OCI-M2 (cell line): Measurements from ENCODE around the gene COL18A1.
"Not testable (repeated sequence)": the region's sequence is repeated elsewhere in the genome, so short reads cannot be mapped to it uniquely, and the experiment has no call there.

Source experiments
- DNase-seq: peaks from one replicate; lab custom pipeline; 2025; ENCODE audit not compliant: unreplicated experiment; lab: John Stamatoyannopoulos, UW

COL18A1 gene

GRCh38 chr21:45552696-45553391 lies 147.9 kb downstream of the COL18A1 start:
- DNase-seq = no peak

GRCh38 chr21:45554477-45555175 lies 149.7 kb downstream of the COL18A1 start:
- DNase-seq = peak; percentile 98

- no peak for DNase-seq
These were observed 150.2 kb downstream of the COL18A1 start for GRCh38 chr21:45555251-45555556.

GRCh38 chr21:45555557-45556301 lies 150.8 kb downstream of the COL18A1 start:
- DNase-seq = peak; percentile 99

GRCh38 chr21:45556302-45556644 lies 151.3 kb downstream of the COL18A1 start:
- no peak for DNase-seq

GRCh38 chr21:45556645-45557615 lies 152.0 kb downstream of the COL18A1 start:
- DNase-seq = no peak

- no peak for DNase-seq
These were observed 152.7 kb downstream of the COL18A1 start for GRCh38 chr21:45557616-45558043.

- DNase-seq = no peak
These were observed 153.2 kb downstream of the COL18A1 start for GRCh38 chr21:45558044-45558721.

- no peak for DNase-seq
These were observed 154.5 kb downstream of the COL18A1 start for GRCh38 chr21:45559216-45560105.

- DNase-seq = no peak
These were observed 155.4 kb downstream of the COL18A1 start for GRCh38 chr21:45560106-45561021.

- not testable (repeated sequence) for DNase-seq
These were observed 156.3 kb downstream of the COL18A1 start for GRCh38 chr21:45561241-45561640.

- DNase-seq = no peak
These were observed 157.4 kb downstream of the COL18A1 start for GRCh38 chr21:45562402-45562801.

GRCh38 chr21:45562965-45563364 lies 158.0 kb downstream of the COL18A1 start:
- no peak for DNase-seq
